ENCODE data around the gene IL3.

- no peak for TF ChIP-seq CTCF (conservative IDR thresholded peaks at IDR 0.05; ENCODE audit: low read depth in 2 of 2)
- no peak for TF ChIP-seq POLR2AphosphoS5 (IDR thresholded peaks at IDR 0.05; ENCODE audit: low read depth)
- TF ChIP-seq, protein P1, sequence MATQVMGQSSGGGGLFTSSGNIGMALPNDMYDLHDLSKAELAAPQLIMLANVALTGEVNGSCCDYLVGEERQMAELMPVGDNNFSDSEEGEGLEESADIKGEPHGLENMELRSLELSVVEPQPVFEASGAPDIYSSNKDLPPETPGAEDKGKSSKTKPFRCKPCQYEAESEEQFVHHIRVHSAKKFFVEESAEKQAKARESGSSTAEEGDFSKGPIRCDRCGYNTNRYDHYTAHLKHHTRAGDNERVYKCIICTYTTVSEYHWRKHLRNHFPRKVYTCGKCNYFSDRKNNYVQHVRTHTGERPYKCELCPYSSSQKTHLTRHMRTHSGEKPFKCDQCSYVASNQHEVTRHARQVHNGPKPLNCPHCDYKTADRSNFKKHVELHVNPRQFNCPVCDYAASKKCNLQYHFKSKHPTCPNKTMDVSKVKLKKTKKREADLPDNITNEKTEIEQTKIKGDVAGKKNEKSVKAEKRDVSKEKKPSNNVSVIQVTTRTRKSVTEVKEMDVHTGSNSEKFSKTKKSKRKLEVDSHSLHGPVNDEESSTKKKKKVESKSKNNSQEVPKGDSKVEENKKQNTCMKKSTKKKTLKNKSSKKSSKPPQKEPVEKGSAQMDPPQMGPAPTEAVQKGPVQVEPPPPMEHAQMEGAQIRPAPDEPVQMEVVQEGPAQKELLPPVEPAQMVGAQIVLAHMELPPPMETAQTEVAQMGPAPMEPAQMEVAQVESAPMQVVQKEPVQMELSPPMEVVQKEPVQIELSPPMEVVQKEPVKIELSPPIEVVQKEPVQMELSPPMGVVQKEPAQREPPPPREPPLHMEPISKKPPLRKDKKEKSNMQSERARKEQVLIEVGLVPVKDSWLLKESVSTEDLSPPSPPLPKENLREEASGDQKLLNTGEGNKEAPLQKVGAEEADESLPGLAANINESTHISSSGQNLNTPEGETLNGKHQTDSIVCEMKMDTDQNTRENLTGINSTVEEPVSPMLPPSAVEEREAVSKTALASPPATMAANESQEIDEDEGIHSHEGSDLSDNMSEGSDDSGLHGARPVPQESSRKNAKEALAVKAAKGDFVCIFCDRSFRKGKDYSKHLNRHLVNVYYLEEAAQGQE (IDR thresholded peaks at IDR 0.05; ENCODE audit: unreplicated experiment), result no peak
- TF ChIP-seq ZNF114 (CRISPR knock-in tag; IDR thresholded peaks at IDR 0.05), result no peak
- TF ChIP-seq EZH2phosphoT487 (IDR thresholded peaks at IDR 0.05; ENCODE audit: unreplicated experiment), result no peak
- no peak for TF ChIP-seq EZH2 (IDR thresholded peaks at IDR 0.05; ENCODE audit: low read depth, unreplicated experiment)
- no peak for TF ChIP-seq CREB1 (CRISPR knock-in tag; IDR thresholded peaks at IDR 0.05; ENCODE audit: low read depth)
- TF ChIP-seq JUNB (IDR thresholded peaks at IDR 0.05; ENCODE audit: unreplicated experiment), result no peak
- TF ChIP-seq STAT1 (IDR thresholded peaks at IDR 0.05; ENCODE audit: unreplicated experiment), result no peak
- TF ChIP-seq ETS1 (IDR thresholded peaks at IDR 0.05), result no peak
- no peak for TF ChIP-seq NANOG (IDR thresholded peaks at IDR 0.05; ENCODE audit: borderline replicate concordance)
- TF ChIP-seq ZNF331 (CRISPR knock-in tag; IDR thresholded peaks at IDR 0.05; ENCODE audit: low read depth), result no peak
These were observed 27.2 kb downstream of the IL3 start for GRCh38 chr5:132087661-132088060.

All from GM23338 (cell line).